KMS-11 (cell line): ENCODE data around the gene TMEM245.

Source experiments
- H2AFZ ChIP-seq: fragments of 200-600 bp; sonication (generic); 2 replicates; pipeline ENCODE4 v1.6.1; 2016; ENCODE audit warnings: antibody characterized with exemption, mixed run types, low read depth
- H3K27ac ChIP-seq: fragments of 200-600 bp; sonication (generic); 2 replicates; pipeline ENCODE4 v1.6.1; 2016; ENCODE audit warnings: mild to moderate bottlenecking, mixed run types
- H3K27me3 ChIP-seq: fragments of 200-600 bp; sonication (generic); 2 replicates; pipeline ENCODE4 v1.6.1; 2017; ENCODE audit warnings: mild to moderate bottlenecking, low read depth, mixed run types, moderate library complexity; ENCODE audit not compliant: insufficient read depth
- H3K36me3 ChIP-seq: fragments of 200-600 bp; sonication (generic); 2 replicates; pipeline ENCODE4 v1.6.1; 2017; ENCODE audit warnings: mild to moderate bottlenecking, mixed run types; ENCODE audit not compliant: insufficient read depth
- H3K4me1 ChIP-seq: fragments of 200-600 bp; sonication (generic); 2 replicates; pipeline ENCODE4 v1.6.1; 2016; ENCODE audit warnings: mild to moderate bottlenecking, low read depth, mixed run types; ENCODE audit not compliant: poor library complexity, severe bottlenecking
- H3K4me2 ChIP-seq: fragments of 200-600 bp; sonication (generic); 2 replicates; pipeline ENCODE4 v1.7.0; 2016; ENCODE audit warnings: mild to moderate bottlenecking, mixed run types
- H3K4me3 ChIP-seq: fragments of 200-600 bp; sonication (generic); IDR thresholded peaks from 2 replicates; pipeline ENCODE4 v1.6.1; 2017; ENCODE audit warnings: low read depth, low read length, mixed read lengths; ENCODE audit not compliant: insufficient read depth
- H3K79me2 ChIP-seq: fragments of 200-600 bp; sonication (generic); 2 replicates; pipeline ENCODE4 v1.6.1; 2016; ENCODE audit warnings: low read depth, mixed run types; ENCODE audit not compliant: insufficient read depth
- H3K9ac ChIP-seq: fragments of 200-600 bp; sonication (generic); 2 replicates; pipeline ENCODE4 v1.6.1; 2016; ENCODE audit warnings: mild to moderate bottlenecking, mixed run types
- H4K20me1 ChIP-seq: fragments of 200-600 bp; sonication (generic); 2 replicates; pipeline ENCODE4 v1.6.1; 2016; ENCODE audit warnings: mild to moderate bottlenecking, mixed run types; ENCODE audit not compliant: insufficient read depth
- CTCF ChIP-seq: fragments of 200-600 bp; sonication (generic); conservative IDR thresholded peaks from 2 replicates; pipeline ENCODE4 v1.6.1; 2017; ENCODE audit warnings: low read depth, mild to moderate bottlenecking, antibody characterized with exemption, low read length, moderate library complexity, mixed read lengths

TMEM245 gene

GRCh38 chr9:109072821-109073435, 46.8 kb downstream of the TMEM245 start:
- Histone ChIP-seq H2AFZ (no peak overlapping the region), H3K79me2 (no peaks in the 10 kb centered on the region), H3K27me3 (no peaks in the 10 kb centered on the region), H3K9ac (no peak overlapping the region), H3K4me1 (no peaks in the 10 kb centered on the region), H3K4me2 (no peak overlapping the region), H4K20me1 (no peaks in the 10 kb centered on the region), H3K4me3 (no peak overlapping the region), H3K27ac (no peak overlapping the region), H3K36me3 (no peaks in the 10 kb centered on the region; the same call in 1 of the 2 replicates)
- TF ChIP-seq CTCF: no peak

- no peaks in the 10 kb centered on the region for H3K27me3 ChIP-seq
- no peaks in the 10 kb centered on the region; the same call in 1 of the 2 replicates for H3K36me3 ChIP-seq
- no peak overlapping the region for H3K9ac ChIP-seq
- H3K4me3 ChIP-seq: no peak overlapping the region
- no peaks in the 10 kb centered on the region for H3K4me1 ChIP-seq
- no peak for TF ChIP-seq CTCF
- no peaks in the 10 kb centered on the region for H3K79me2 ChIP-seq
- H4K20me1 ChIP-seq: no peaks in the 10 kb centered on the region
- no peak overlapping the region for H3K27ac ChIP-seq
- H2AFZ ChIP-seq: no peak overlapping the region
- H3K4me2 ChIP-seq: no peak overlapping the region
These were observed 47.5 kb downstream of the TMEM245 start for GRCh38 chr9:109072133-109072692.

GRCh38 chr9:109068764-109069163, 51.0 kb downstream of the TMEM245 start:
- no peak overlapping the region for H3K4me2 ChIP-seq
- TF ChIP-seq CTCF: no peak
- no peaks in the 10 kb centered on the region for H4K20me1 ChIP-seq
- no peaks in the 10 kb centered on the region; the same call in 1 of the 2 replicates for H3K36me3 ChIP-seq
- H3K4me1 ChIP-seq: peaks cover 8% of the 10 kb centered on the region
- H3K79me2 ChIP-seq: no peaks in the 10 kb centered on the region
- H3K4me3 ChIP-seq: no peak overlapping the region
- H3K9ac ChIP-seq: no peak overlapping the region
- H3K27me3 ChIP-seq: no peaks in the 10 kb centered on the region
- H3K27ac ChIP-seq: no peak overlapping the region
- no peak overlapping the region for H2AFZ ChIP-seq

- H4K20me1 ChIP-seq: no peaks in the 10 kb centered on the region
- peaks cover 10% of the 10 kb centered on the region for H3K4me1 ChIP-seq
- no peak overlapping the region for H3K9ac ChIP-seq
- no peaks in the 10 kb centered on the region for H3K27me3 ChIP-seq
- no peak overlapping the region for H3K4me2 ChIP-seq
- H3K27ac ChIP-seq: no peak overlapping the region
- no peak overlapping the region for H3K4me3 ChIP-seq
- H3K36me3 ChIP-seq: no peaks in the 10 kb centered on the region
- no peak for TF ChIP-seq CTCF
- H2AFZ ChIP-seq: no peak overlapping the region
- no peaks in the 10 kb centered on the region for H3K79me2 ChIP-seq
These were observed 54.6 kb downstream of the TMEM245 start for GRCh38 chr9:109064963-109065702.
